ENCODE measurements around the gene IFTAP.
"Not testable (repeated sequence)": the region's sequence is repeated elsewhere in the genome, so short reads cannot be mapped to it uniquely, and the experiment has no call there.

Gene IFTAP, protein sequence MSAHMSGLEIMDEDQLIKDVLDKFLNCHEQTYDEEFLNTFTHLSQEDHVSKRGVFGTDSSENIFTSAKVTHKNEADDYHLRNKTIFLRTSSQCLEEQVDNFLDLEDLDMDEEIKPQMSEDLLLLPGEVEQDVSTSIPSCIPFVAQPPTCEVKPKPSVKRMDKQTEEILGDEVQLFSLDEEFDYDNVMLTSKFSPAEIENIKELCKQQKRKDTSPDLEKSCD

GRCh38 chr11:36594316-36594989 lies at the start of gene IFTAP:
TSS of gene IFTAP (plus strand) at chr11:36594502. CDS start at chr11:36610104, 15,602 bp downstream.
- no peak for DNase-seq (ENCODE audit: low read depth in 2 of 2)

DNA sequence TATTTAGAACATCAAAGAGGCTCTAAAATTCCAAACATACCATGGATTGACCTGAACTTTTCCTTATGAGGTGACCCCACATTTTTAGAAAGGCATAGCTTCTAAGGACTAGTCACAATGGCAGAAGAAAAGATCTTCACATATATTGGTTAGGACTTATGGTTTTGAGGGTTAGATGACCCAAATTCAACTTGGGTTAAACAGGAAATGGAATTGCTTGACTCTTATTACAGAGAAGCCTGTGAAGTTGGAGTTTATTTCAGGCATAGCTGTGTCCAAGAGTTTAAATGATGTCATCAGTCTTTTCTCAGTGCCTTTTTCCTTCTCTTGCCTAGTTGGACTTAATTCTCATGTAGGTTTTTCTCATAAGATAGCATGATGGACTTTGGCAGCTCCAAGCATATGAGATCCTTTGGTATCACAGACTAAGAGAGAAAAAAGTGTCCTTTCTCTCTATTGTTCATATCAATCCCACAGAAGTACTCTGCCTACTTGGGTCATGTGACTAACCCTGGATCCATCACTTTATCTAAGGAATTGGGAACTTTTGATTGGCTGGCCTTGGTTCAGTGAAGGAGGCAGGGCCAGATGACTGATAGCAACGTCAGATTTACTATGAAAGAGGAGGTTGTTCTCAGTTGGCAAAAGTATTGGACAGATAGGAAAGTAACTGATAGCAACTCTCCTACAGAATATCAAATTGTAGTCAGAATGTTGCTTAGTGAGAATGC lies 43.8 kb upstream of the IFTAP start:
- DNase-seq (ENCODE audit: low read depth in 2 of 2): no peak

GRCh38 chr11:36557390-36557789 lies 36.9 kb upstream of the IFTAP start:
- not testable (repeated sequence) for DNase-seq (ENCODE audit: low read depth in 2 of 2)

DNA sequence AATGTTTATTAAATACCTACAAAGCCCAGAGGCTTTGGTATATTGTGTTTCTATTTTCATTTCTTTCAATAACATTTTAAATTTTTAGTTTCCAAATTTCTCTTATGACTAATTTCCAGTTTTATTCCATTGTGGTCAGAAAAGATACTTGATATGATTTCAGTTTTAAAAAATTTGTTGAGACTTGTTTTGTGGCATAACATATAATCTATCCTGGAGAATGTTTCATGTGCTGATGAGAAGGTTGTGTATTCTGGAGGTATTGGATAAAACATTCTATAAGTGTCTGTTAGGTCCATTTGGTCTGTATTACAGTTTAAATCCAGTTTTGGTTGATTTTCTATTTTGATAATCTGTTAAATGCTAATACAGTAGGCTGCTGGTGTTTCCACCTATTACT lies 36.3 kb upstream of the IFTAP start:
- DNase-seq (ENCODE audit: low read depth in 2 of 2): no peak

DNA sequence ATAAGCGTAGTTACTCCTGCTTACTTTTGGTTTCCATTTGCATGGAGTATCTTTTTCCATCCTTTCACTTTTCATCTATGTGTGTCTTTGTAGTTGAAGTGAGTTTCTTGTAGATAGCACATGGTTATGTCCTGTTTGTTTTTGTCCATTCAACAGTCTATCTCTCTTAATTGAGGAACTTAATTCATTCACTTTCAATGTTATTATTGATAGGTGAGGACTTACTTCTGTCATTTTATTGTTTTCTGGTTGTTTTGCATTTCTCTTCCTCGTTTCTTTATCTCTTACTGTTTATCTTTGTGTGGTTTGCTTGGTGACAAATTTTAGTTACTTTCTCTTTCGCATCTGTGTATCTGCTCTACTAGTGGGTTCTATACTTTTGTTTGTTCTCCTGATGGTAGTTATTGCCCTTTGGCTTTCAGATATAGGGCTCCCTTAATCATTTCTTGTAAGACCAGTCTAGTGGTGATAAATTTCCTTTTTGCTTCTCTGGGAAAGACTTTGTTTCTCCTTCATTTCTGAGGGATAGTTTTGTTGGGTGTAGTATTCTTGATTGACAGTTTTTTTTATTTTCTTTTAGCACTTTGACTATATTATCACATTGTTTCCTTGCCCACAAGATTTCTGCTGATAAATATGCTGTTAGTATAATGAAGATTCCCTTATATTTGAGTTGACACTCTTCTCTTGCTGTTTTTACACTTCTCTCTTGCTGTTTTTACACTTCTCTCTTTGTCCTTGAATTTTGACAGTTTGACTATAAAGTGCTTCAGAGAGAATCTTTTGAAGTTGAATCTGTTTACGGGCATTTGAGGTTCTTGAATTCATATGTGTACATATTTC lies 35.5 kb upstream of the IFTAP start:
- DNase-seq (ENCODE audit: low read depth in 2 of 2): no peak

- DNase-seq (ENCODE audit: low read depth in 2 of 2): peak in 1 of 2 donors; percentile 19
Observed at GRCh38 chr11:36564376-36565030, 29.8 kb upstream of the IFTAP start.

GRCh38 chr11:36565031-36565610 lies 29.2 kb upstream of the IFTAP start:
- DNase-seq (ENCODE audit: low read depth in 2 of 2): no peak

DNA sequence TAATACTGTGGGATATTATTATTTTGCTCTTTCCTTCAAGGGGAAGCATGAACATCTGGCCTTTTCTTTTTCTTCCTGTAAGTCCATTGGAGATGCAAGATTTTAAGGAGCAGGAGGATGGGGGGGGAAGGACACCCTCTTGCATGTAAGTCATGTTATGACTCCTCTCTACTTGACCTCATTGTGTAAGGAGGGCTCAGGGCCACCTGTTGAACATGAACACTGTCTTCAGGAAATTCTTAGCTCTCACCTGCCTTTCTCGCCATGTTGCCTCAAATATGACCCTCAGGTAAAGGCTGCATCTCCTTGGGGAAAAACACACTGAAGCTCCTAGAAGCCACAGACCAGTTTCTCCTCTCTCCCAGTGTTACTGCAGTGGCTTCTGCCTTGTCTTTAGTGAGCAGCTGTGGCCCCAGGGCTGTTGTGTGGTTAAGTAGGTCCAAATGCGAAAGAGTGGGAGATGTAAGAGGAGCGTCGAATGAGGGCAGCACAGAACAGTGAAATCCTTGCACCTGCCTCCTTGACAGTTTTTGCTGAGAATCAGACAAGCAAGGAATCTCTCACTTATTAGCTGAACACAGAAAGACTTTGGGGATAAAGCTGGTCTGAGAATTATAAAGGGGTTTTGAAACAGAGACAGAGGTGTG lies 27.8 kb upstream of the IFTAP start:
- DNase-seq (ENCODE audit: low read depth in 2 of 2): no peak

DNA sequence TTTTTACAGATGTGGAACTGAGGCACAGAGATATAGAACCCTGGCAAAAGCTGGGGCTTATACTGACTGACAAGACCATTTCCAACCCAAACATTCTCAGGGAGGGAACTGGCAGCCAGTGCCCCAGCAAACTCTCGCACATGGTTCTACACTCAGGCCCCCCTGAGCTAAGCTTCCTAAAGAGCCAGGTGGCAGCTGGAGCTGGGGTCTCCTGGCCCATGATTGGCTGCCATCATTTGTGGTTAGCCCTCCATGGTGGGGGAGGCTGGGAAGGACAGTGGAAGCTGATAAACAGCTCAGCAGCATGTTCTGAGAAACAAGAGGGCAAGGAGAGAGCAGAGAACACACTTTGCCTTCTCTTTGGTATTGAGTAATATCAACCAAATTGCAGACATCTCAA lies 26.6 kb upstream of the IFTAP start, which contains the start of gene RAG1:
Gene RAG1, plus strand, starts transcription at position 314 of the 400 bp plus-strand sequence. CDS start 5,298 bp downstream, outside the sequence.
- DNase-seq (ENCODE audit: low read depth in 2 of 2): no peak

DNA sequence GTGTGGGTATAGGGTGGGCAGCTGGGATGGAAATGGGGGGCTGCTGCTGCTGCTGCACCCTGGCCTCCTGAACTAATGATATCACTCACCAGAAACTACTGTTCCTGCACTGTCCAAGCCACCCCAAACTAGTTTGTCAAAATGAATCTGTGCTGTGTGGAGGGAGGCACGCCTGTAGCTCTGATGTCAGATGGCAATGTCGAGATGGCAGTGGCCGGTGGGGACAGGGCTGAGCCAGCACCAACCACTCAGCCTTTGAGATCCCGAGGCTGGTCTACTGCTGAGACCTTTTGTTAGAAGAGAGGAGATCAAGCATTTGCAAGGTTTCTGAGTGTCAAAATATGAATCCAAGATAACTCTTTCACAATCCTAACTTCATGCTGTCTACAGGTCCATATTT lies 25.2 kb upstream of the IFTAP start:
- DNase-seq (ENCODE audit: low read depth in 2 of 2): no peak

DNA sequence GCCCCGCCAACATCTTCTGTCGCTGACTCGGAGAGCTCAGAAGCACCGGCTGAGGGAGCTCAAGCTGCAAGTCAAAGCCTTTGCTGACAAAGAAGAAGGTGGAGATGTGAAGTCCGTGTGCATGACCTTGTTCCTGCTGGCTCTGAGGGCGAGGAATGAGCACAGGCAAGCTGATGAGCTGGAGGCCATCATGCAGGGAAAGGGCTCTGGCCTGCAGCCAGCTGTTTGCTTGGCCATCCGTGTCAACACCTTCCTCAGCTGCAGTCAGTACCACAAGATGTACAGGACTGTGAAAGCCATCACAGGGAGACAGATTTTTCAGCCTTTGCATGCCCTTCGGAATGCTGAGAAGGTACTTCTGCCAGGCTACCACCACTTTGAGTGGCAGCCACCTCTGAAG lies 19.8 kb upstream of the IFTAP start:
- no peak for DNase-seq (ENCODE audit: low read depth in 2 of 2)

GRCh38 chr11:36577373-36577772 lies 16.9 kb upstream of the IFTAP start:
- no peak for DNase-seq (ENCODE audit: low read depth in 2 of 2)

GRCh38 chr11:36577859-36578258 lies 16.4 kb upstream of the IFTAP start:
- no peak for DNase-seq (ENCODE audit: low read depth in 2 of 2)

DNA sequence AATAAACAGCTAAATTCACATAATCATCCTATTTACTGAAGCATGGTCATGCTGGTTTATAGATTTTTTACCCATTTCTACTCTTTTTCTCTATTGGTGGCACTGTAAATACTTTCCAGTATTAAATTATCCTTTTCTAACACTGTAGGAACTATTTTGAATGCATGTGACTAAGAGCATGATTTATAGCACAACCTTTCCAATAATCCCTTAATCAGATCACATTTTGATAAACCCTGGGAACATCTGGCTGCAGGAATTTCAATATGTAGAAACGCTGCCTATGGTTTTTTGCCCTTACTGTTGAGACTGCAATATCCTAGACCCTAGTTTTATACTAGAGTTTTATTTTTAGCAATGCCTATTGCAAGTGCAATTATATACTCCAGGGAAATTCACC lies 15.8 kb upstream of the IFTAP start:
- no peak for DNase-seq (ENCODE audit: low read depth in 2 of 2)

- no peak for DNase-seq (ENCODE audit: low read depth in 2 of 2)
Observed at GRCh38 chr11:36581536-36581935, 12.8 kb upstream of the IFTAP start.

DNA sequence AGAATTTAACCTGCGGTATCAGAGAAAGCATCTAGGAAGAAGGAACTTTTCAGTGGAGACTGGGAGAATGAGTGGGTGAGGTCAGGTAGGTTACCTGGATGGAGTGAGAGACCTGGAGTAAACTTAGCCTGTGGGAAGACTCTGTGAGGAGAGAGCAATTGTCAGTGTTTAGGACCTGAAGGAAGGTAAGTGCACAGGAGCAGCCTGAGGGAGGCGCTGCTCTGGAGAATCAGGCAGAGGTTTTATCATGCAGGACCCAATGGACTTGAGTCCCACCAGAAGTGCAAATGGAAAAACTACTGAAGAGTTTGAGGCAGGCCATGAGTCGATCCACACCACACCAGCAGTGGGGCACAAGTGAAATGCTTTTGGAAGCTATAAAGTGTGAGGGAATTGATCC lies 10.6 kb upstream of the IFTAP start:
- DNase-seq (ENCODE audit: low read depth in 2 of 2): no peak

DNA sequence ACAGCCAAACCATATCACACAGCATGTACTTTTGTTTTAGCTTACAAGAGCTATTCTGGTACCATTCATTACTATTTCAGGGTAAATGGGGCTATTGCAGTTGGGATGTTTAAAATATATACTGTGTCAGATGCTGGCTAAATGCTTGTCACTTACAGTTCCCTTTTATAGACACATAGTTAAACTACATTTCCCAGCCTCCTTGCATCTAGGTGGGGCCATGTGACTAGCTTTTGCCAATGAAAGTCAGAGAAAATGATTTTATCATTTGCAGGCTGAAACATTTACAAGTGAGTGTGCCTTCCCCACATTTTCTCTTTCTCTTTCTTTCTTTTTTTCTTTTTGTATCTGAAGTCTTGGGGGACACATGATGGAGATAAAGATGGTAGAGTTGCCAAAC lies 7.8 kb upstream of the IFTAP start:
- no peak for DNase-seq (ENCODE audit: low read depth in 2 of 2)

DNA sequence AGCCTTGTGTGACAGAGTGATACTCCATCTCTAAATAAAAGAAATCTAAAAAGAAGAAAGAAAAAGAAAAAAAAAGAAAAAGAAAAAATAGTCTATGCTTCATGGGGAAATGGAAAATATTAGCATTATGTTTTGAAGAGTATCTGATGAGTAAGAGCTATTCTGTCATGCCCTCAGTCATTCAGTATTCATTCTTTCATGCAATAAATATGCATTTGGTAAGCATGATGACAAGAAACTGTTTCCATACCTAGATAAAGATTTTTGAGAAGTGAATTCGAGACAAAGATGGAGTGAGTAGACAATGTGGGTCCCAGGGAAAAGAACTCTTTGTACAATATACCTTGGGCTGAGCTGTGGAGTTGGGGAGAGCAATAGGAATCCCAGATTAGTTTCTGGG lies 6.2 kb upstream of the IFTAP start:
- DNase-seq (ENCODE audit: low read depth in 2 of 2): no peak

- DNase-seq (ENCODE audit: low read depth in 2 of 2): no peak
Observed at GRCh38 chr11:36590513-36590912, 3.8 kb upstream of the IFTAP start.

- DNase-seq (ENCODE audit: low read depth in 2 of 2): no peak
Observed at GRCh38 chr11:36591433-36591832, 2.9 kb upstream of the IFTAP start.

DNA sequence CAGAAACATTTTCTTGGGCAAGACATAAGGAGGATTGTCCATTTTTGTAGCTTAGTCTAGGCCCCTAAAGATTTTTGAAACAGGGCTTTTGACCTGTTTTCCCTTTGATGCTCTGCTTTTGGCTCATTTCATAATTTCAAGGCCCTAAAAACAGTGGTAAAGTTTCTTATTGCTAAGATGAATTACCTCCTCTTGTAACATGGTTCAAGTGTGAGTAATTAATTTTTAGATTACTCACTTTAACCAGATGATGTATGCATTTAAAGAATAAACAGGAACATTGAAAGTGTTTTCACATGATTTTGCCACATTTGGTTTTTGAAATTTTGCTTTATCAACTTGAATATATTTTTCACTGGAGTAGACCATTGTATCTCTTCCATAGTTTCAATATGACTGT lies 2.6 kb downstream of the IFTAP start:
- no peak for DNase-seq (ENCODE audit: low read depth in 2 of 2)
